Osteocyte (in vitro differentiated cells): Measurements from ENCODE around the gene PDK2. TPM values are rescaled to one million over a fixed set of nuclear protein-coding genes. Genes with fewer than 3 reads are reported as not detected.

Experiments
- DNase-seq: peaks from one replicate; pipeline ENCODE4 v3.0.0; 2021; ENCODE audit warnings: mixed read lengths; ENCODE audit not compliant: unreplicated experiment; ENCODE audit errors: extremely low spot score
- H3K27ac Mint-ChIP-seq: one replicate; pipeline ENCODE4 v1.8.0; 2021; ENCODE audit warnings: mild to moderate bottlenecking, mixed read lengths; ENCODE audit not compliant: unreplicated experiment
- H3K27me3 Mint-ChIP-seq: one replicate; pipeline ENCODE4 v1.8.0; 2021; ENCODE audit warnings: mixed read lengths; ENCODE audit not compliant: unreplicated experiment
- H3K36me3 Mint-ChIP-seq: one replicate; pipeline ENCODE4 v1.8.0; 2021; ENCODE audit warnings: mixed read lengths; ENCODE audit not compliant: unreplicated experiment
- H3K4me1 Mint-ChIP-seq: one replicate; pipeline ENCODE4 v1.8.0; 2021; ENCODE audit warnings: mixed read lengths; ENCODE audit not compliant: unreplicated experiment
- H3K4me3 Mint-ChIP-seq: one replicate; pipeline ENCODE4 v1.8.0; 2021; ENCODE audit warnings: mild to moderate bottlenecking, moderate library complexity, mixed read lengths; ENCODE audit not compliant: unreplicated experiment
- H3K9me3 Mint-ChIP-seq: one replicate; pipeline ENCODE4 v1.8.0; 2021; ENCODE audit warnings: mixed read lengths; ENCODE audit not compliant: unreplicated experiment
- long read RNA-seq: library from polyadenylated mRNA; unstranded; transcript quantifications from one replicate; pipeline ENCODE4 v2.0.0, GENCODE V29; 2021
- total RNA-seq: library from RNA; stranded (reverse); gene quantifications from 2 replicates; pipeline ENCODE4 v1.2.1, GENCODE V29; 2021
- TF ChIP-seq, protein P1 (sequence below): fragments of 200-600 bp; sonication (generic); IDR thresholded peaks from 2 replicates; pipeline ENCODE4 v1.5.0; 2021; ENCODE audit warnings: antibody characterized with exemption, mild to moderate bottlenecking, moderate library complexity

PDK2 gene
- 66.2 and 67.0 TPM in 2 replicates for total RNA-seq
- long read RNA-seq, transcript PDK2-203 (11 exons, 3,440 nt): major isoform, 39 of 47 reads
- long read RNA-seq, partial matches to known transcripts: 2 of 47 reads
- long read RNA-seq, other reads (novel, unspliced or antisense): 4 of 47 reads

DNA sequence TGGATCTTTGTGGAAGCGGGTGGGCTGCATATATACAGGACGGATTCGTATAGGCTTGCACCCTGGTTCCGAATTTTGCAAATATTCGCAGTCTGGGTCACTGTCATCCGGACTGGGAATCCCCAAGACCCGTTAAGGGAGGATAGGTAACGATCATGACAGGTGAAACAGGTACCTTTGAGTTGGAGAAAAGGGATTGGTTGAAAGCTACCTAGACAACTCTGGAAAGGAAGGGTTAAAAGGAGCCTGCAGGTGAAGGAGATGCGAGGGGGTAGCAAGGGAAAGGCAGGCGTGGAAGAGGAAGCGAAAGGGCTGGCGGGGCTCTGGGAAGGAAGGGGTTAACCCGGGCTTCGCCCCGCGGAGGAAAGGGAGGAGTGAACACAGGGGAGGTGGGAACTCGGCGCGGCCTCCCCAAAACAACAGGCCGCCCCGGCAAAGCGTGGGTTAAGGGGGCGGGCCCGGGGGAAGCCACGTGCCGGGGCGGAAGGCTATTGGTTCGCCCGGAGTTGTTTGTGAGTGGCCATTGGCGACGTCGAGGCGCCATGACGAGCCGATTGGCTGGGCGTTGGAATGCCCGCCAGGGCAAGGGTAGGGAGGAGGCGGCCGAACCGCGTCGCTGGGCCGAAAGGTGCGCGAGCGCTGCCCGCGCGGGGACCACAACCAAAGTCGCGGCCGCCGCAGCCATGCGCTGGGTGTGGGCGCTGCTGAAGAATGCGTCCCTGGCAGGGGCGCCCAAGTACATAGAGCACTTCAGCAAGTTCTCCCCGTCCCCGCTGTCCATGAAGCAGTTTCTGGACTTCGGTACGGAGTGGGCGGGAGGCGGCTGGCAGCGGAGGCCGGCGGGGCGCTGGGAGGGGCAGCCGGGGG lies at the start of gene PDK2:
Gene PDK2, plus strand, starts transcription at position 599 of the 867 bp plus-strand sequence. Its CDS starts 85 bp downstream, at position 684.
- peak within 1 kb of the TSS; percentile 96 for H3K4me3 Mint-ChIP-seq
- no peaks in the 10 kb centered on the region for H3K9me3 Mint-ChIP-seq
- H3K4me1 Mint-ChIP-seq: peaks cover 41% of the 10 kb centered on the region
- H3K27me3 Mint-ChIP-seq: no peaks in the 10 kb centered on the region
- peaks cover 22% of the 10 kb centered on the region for H3K36me3 Mint-ChIP-seq
- peak; percentile 98 for DNase-seq
- peak within 1 kb of the TSS; percentile 89 for H3K27ac Mint-ChIP-seq
- TF ChIP-seq, protein P1, sequence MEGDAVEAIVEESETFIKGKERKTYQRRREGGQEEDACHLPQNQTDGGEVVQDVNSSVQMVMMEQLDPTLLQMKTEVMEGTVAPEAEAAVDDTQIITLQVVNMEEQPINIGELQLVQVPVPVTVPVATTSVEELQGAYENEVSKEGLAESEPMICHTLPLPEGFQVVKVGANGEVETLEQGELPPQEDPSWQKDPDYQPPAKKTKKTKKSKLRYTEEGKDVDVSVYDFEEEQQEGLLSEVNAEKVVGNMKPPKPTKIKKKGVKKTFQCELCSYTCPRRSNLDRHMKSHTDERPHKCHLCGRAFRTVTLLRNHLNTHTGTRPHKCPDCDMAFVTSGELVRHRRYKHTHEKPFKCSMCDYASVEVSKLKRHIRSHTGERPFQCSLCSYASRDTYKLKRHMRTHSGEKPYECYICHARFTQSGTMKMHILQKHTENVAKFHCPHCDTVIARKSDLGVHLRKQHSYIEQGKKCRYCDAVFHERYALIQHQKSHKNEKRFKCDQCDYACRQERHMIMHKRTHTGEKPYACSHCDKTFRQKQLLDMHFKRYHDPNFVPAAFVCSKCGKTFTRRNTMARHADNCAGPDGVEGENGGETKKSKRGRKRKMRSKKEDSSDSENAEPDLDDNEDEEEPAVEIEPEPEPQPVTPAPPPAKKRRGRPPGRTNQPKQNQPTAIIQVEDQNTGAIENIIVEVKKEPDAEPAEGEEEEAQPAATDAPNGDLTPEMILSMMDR: no peak

DNA sequence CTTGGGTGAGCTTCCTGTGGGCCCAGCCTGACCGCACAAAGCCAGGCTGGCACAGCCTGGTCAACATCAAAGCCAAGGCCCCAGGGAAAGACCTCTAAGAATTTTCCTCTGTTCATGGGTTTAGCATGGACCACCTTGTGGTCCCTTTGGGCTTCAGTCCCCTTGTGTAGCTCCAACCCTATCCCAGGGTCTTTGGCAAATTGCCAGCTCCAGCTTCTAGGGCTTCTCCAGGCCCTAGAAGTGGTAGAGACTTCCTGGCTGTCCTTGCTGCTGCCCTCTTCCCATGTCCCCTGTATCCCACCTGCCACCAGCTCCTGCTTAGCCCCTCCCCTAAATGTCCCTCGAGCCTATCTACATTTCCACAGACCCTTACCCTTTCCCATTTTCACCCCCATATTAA lies 49.0 kb upstream of the PDK2 start:
- TF ChIP-seq, protein P1: no peak
- H3K36me3 Mint-ChIP-seq: no peaks in the 10 kb centered on the region
- no peak for DNase-seq
- no peak overlapping the region for H3K27ac Mint-ChIP-seq
- no peaks in the 10 kb centered on the region for H3K9me3 Mint-ChIP-seq
- H3K27me3 Mint-ChIP-seq: no peaks in the 10 kb centered on the region
- no peak overlapping the region for H3K4me3 Mint-ChIP-seq
- peaks cover 47% of the 10 kb centered on the region for H3K4me1 Mint-ChIP-seq

DNA sequence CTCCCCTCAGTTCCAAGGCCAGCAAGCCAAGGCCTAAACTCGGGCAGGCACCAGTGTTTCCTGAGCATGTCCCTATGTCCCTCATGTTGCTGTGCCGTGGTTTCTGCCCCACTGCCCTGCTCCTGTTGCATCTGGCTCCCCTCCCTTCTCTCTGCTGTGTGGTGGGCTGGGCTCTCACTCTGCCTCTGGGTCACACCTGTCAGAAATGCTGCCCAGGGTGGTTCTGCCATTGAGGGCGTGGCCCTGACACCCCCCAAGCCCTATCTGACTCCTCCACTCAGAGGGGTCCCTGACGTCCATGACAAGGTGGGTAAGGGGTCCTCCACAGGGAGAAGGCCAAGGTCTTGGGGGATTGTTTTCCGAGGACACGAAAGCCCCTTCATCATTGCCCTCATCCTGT lies 48.5 kb upstream of the PDK2 start:
- DNase-seq: no peak
- Mint-ChIP-seq H3K4me1 (peaks cover 52% of the 10 kb centered on the region), H3K27ac (peak overlapping the region; percentile 72)

DNA sequence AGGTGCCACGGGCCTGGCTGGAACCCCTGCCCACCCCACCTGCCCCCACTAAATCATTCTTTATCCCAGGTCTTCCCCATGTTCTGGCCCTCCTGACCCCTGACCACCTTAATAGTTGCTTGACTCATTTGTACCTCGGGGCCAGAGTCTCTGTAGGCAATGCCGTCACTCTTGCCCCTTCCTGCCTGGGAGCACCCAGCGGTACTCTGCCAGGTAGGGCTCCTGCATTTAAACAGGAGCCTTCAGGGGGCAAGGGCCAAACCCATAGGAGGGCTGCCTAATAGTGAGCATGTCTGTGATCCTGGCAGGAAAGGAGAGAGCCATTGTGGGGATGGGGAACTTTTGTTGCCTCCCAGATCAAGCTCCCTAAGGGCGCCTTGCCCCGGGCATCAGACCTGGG lies 48.1 kb upstream of the PDK2 start:
- peaks cover 56% of the 10 kb centered on the region for H3K4me1 Mint-ChIP-seq
- TF ChIP-seq, protein P1: no peak
- H3K27ac Mint-ChIP-seq: peak overlapping the region; percentile 72
- no peak for DNase-seq
- H3K27me3 Mint-ChIP-seq: no peaks in the 10 kb centered on the region
- no peaks in the 10 kb centered on the region for H3K36me3 Mint-ChIP-seq
- H3K4me3 Mint-ChIP-seq: peak overlapping the region; percentile 15
- no peaks in the 10 kb centered on the region for H3K9me3 Mint-ChIP-seq

More for the DNA sequence above, 48.5 kb upstream of the PDK2 start:
- no peaks in the 10 kb centered on the region for H3K36me3 Mint-ChIP-seq
- H3K4me3 Mint-ChIP-seq: no peak overlapping the region
- TF ChIP-seq, protein P1: no peak
- no peaks in the 10 kb centered on the region for H3K27me3 Mint-ChIP-seq
- H3K9me3 Mint-ChIP-seq: no peaks in the 10 kb centered on the region

DNA sequence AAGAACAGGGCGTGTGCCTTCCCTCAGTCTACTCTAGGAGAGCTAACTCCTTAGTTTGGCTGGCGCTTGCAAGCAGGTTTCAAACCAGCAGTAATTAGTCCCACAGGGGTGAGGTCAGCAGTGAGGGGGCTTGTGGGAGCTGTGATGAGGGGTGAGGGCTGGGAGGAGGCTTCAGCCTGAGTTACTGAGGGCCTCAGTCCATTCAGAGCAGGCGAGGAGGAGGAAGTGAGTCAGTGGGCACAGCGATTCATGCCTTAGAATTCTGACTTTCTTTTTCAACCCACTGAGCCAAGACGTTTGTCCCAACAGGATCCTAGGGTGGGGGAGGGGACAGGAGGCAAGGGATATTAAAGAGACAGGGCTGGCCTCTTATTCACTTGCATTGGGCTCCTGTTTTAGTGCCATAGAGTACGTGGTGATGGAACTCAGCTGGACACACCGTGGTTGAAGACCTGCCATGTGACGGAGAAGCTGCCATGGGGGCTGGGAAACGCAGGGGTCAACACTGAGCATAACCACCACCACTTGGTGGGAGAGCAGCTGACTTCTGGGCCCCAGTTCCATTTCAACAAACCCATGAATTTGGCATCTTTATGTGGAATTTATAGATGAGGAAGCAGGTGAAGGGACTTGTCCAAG lies 47.5 kb upstream of the PDK2 start:
- H3K9me3 Mint-ChIP-seq: no peaks in the 10 kb centered on the region
- H3K36me3 Mint-ChIP-seq: no peaks in the 10 kb centered on the region
- H3K27me3 Mint-ChIP-seq: no peaks in the 10 kb centered on the region
- peak overlapping the region; percentile 15 for H3K4me3 Mint-ChIP-seq
- TF ChIP-seq, protein P1: no peak
- H3K27ac Mint-ChIP-seq: peak overlapping the region; percentile 72
- peaks cover 61% of the 10 kb centered on the region for H3K4me1 Mint-ChIP-seq
- no peak for DNase-seq
